T-helper 17 cell (primary cell): Measurements from ENCODE around the gene PCNX4. TPM values are rescaled to one million over a fixed set of nuclear protein-coding genes. Genes with fewer than 3 reads are reported as not detected.
"Not testable (repeated sequence)": the region's sequence is repeated elsewhere in the genome, so short reads cannot be mapped to it uniquely, and the experiment has no call there.

Source experiments
- ATAC-seq: fragments of 150-1000 bp; cut with Tn5 transposase; 2 replicates; pipeline ENCODE4 v1.10.0; 2021; ENCODE audit warnings: mild to moderate bottlenecking, moderate library complexity
- DNase-seq, 3 donors: peaks; one replicate each; pipeline versions ENCODE4 v3.0.0 to v3.0.0-alpha.2; 2020 to 2021
- H3K9me3 ChIP-seq: one replicate; pipeline ENCODE4 v1.7.0; 2013; ENCODE audit warnings: low read length, mild to moderate bottlenecking; ENCODE audit not compliant: control insufficient read depth, poor library complexity, severe bottlenecking
- H3K27ac Mint-ChIP-seq: one replicate; pipeline ENCODE4 v1.8.0; 2022; ENCODE audit warnings: mild to moderate bottlenecking, moderate library complexity, mixed read lengths
- H3K27me3 Mint-ChIP-seq: one replicate; pipeline ENCODE4 v1.8.0; 2022; ENCODE audit warnings: mixed read lengths
- H3K36me3 Mint-ChIP-seq: one replicate; pipeline ENCODE4 v1.8.0; 2022; ENCODE audit warnings: low read depth, mixed read lengths
- H3K4me1 Mint-ChIP-seq: one replicate; pipeline ENCODE4 v1.8.0; 2022; ENCODE audit warnings: mild to moderate bottlenecking, mixed read lengths
- H3K4me3 Mint-ChIP-seq: one replicate; pipeline ENCODE4 v1.8.0; 2022; ENCODE audit warnings: mild to moderate bottlenecking, moderate library complexity, mixed read lengths
- total RNA-seq, 4 donors: library from RNA in 2 of 4; stranded (reverse) in 2 of 4; gene quantifications; one replicate each; pipeline ENCODE4 v1.2.3 and lab custom pipeline; 2022 to 2026

The PCNX4 gene
- total RNA-seq, 2 donors from 2014 or later: 27.7 to 35.3 TPM

GRCh38 chr14:60092526-60092920 is 800 bp downstream of the PCNX4 start:
- Mint-ChIP-seq H3K4me1 (peaks cover 40% of the 10 kb centered on the region), H3K27me3 (no peaks in the 10 kb centered on the region), H3K4me3 (peak overlapping the region; percentile 97), H3K27ac (peak overlapping the region; percentile 98), H3K36me3 (peaks cover 2% of the 10 kb centered on the region)
- H3K9me3 ChIP-seq: no peaks in the 10 kb centered on the region
- DNase-seq: no peak
- ATAC-seq: no peak

GRCh38 chr14:60093080-60093479 is 1.4 kb downstream of the PCNX4 start:
- DNase-seq (no peak), ATAC-seq (no peak)
- H3K36me3 Mint-ChIP-seq: peaks cover 6% of the 10 kb centered on the region
- H3K27me3 Mint-ChIP-seq: no peaks in the 10 kb centered on the region
- H3K27ac Mint-ChIP-seq: peak overlapping the region; percentile 98
- H3K9me3 ChIP-seq: no peaks in the 10 kb centered on the region
- peaks cover 44% of the 10 kb centered on the region for H3K4me1 Mint-ChIP-seq
- peak overlapping the region; percentile 97 for H3K4me3 Mint-ChIP-seq

- H3K9me3 ChIP-seq: no peaks in the 10 kb centered on the region
- peaks cover 48% of the 10 kb centered on the region for H3K4me1 Mint-ChIP-seq
- peak overlapping the region; percentile 97 for H3K4me3 Mint-ChIP-seq
- ATAC-seq (no peak), DNase-seq (no peak)
- peaks cover 7% of the 10 kb centered on the region for H3K36me3 Mint-ChIP-seq
- H3K27ac Mint-ChIP-seq: peak overlapping the region; percentile 98
- H3K27me3 Mint-ChIP-seq: no peaks in the 10 kb centered on the region
These were observed 1.9 kb downstream of the PCNX4 start for GRCh38 chr14:60093606-60094005.

GRCh38 chr14:60094306-60094897 is 2.7 kb downstream of the PCNX4 start:
- H3K4me1 Mint-ChIP-seq: peaks cover 48% of the 10 kb centered on the region
- no peak for DNase-seq
- peak overlapping the region; percentile 34 for H3K4me3 Mint-ChIP-seq
- no peak for ATAC-seq
- no peaks in the 10 kb centered on the region for H3K9me3 ChIP-seq
- H3K27me3 Mint-ChIP-seq: no peaks in the 10 kb centered on the region
- H3K36me3 Mint-ChIP-seq: peaks cover 7% of the 10 kb centered on the region
- peak overlapping the region; percentile 1 for H3K27ac Mint-ChIP-seq

GRCh38 chr14:60095231-60095630 is 3.5 kb downstream of the PCNX4 start:
- peaks cover 45% of the 10 kb centered on the region for H3K4me1 Mint-ChIP-seq
- peak overlapping the region; percentile 28 for H3K4me3 Mint-ChIP-seq
- H3K27me3 Mint-ChIP-seq: no peaks in the 10 kb centered on the region
- ATAC-seq (no peak), DNase-seq (no peak)
- no peak overlapping the region for H3K27ac Mint-ChIP-seq
- peaks cover 7% of the 10 kb centered on the region for H3K36me3 Mint-ChIP-seq
- no peaks in the 10 kb centered on the region for H3K9me3 ChIP-seq

GRCh38 chr14:60095781-60096450 is 4.2 kb downstream of the PCNX4 start:
- peaks cover 47% of the 10 kb centered on the region for H3K4me1 Mint-ChIP-seq
- H3K27ac Mint-ChIP-seq: no peak overlapping the region
- DNase-seq: no peak
- H3K4me3 Mint-ChIP-seq: no peak overlapping the region
- H3K36me3 Mint-ChIP-seq: peaks cover 10% of the 10 kb centered on the region
- H3K9me3 ChIP-seq: no peaks in the 10 kb centered on the region
- ATAC-seq: no peak
- no peaks in the 10 kb centered on the region for H3K27me3 Mint-ChIP-seq

GRCh38 chr14:60097974-60098373 is 6.3 kb downstream of the PCNX4 start:
- Mint-ChIP-seq H3K27ac (peak overlapping the region; percentile 73), H3K4me3 (no peak overlapping the region), H3K4me1 (peaks cover 44% of the 10 kb centered on the region), H3K27me3 (no peaks in the 10 kb centered on the region), H3K36me3 (peaks cover 10% of the 10 kb centered on the region)
- H3K9me3 ChIP-seq: no peaks in the 10 kb centered on the region
- no peak for ATAC-seq
- no peak for DNase-seq

GRCh38 chr14:60099855-60100254 is 8.1 kb downstream of the PCNX4 start:
- H3K9me3 ChIP-seq, ATAC-seq, H3K27ac Mint-ChIP-seq, DNase-seq, H3K27me3 Mint-ChIP-seq, H3K4me3 Mint-ChIP-seq, H3K36me3 Mint-ChIP-seq: not testable (repeated sequence)
- H3K4me1 Mint-ChIP-seq: peaks cover 29% of the 10 kb centered on the region

GRCh38 chr14:60101786-60102185 is 10.1 kb downstream of the PCNX4 start:
- no peaks in the 10 kb centered on the region for H3K9me3 ChIP-seq
- H3K27me3 Mint-ChIP-seq: no peaks in the 10 kb centered on the region
- DNase-seq: no peak
- H3K4me1 Mint-ChIP-seq: peaks cover 28% of the 10 kb centered on the region
- no peak overlapping the region for H3K27ac Mint-ChIP-seq
- H3K36me3 Mint-ChIP-seq: peaks cover 8% of the 10 kb centered on the region
- H3K4me3 Mint-ChIP-seq: no peak overlapping the region
- no peak for ATAC-seq

- H3K4me3 Mint-ChIP-seq: no peak overlapping the region
- H3K4me1 Mint-ChIP-seq: peaks cover 28% of the 10 kb centered on the region
- H3K27me3 Mint-ChIP-seq: no peaks in the 10 kb centered on the region
- DNase-seq: no peak
- no peak for ATAC-seq
- H3K27ac Mint-ChIP-seq: no peak overlapping the region
- H3K9me3 ChIP-seq: no peaks in the 10 kb centered on the region
- H3K36me3 Mint-ChIP-seq: peaks cover 8% of the 10 kb centered on the region
These were observed 10.7 kb downstream of the PCNX4 start for GRCh38 chr14:60102389-60102788.

GRCh38 chr14:60106339-60106738 is 14.6 kb downstream of the PCNX4 start:
- no peak for DNase-seq
- no peak overlapping the region for H3K27ac Mint-ChIP-seq
- ATAC-seq: no peak

GRCh38 chr14:60107477-60107876 is 15.8 kb downstream of the PCNX4 start:
- H3K4me1 Mint-ChIP-seq: peaks cover 18% of the 10 kb centered on the region
- peaks cover 4% of the 10 kb centered on the region for H3K36me3 Mint-ChIP-seq
- H3K9me3 ChIP-seq: no peaks in the 10 kb centered on the region
- DNase-seq (no peak), ATAC-seq (no peak)
- H3K4me3 Mint-ChIP-seq: no peak overlapping the region
- H3K27ac Mint-ChIP-seq: no peak overlapping the region
- H3K27me3 Mint-ChIP-seq: no peaks in the 10 kb centered on the region

More at GRCh38 chr14:60106339-60106738, 14.6 kb downstream of the PCNX4 start:
- peaks cover 22% of the 10 kb centered on the region for H3K4me1 Mint-ChIP-seq
- peaks cover 4% of the 10 kb centered on the region for H3K36me3 Mint-ChIP-seq
- no peaks in the 10 kb centered on the region for H3K9me3 ChIP-seq
- H3K4me3 Mint-ChIP-seq: no peak overlapping the region
- no peaks in the 10 kb centered on the region for H3K27me3 Mint-ChIP-seq

- Mint-ChIP-seq H3K36me3 (peaks cover 7% of the 10 kb centered on the region), H3K4me3 (no peak overlapping the region)
These were observed 20.0 kb downstream of the PCNX4 start for GRCh38 chr14:60111732-60112131.

GRCh38 chr14:60114881-60115280 is 23.2 kb downstream of the PCNX4 start:
- Mint-ChIP-seq H3K4me3 (no peak overlapping the region), H3K4me1 (peaks cover 16% of the 10 kb centered on the region), H3K36me3 (peaks cover 3% of the 10 kb centered on the region), H3K27ac (no peak overlapping the region), H3K27me3 (no peaks in the 10 kb centered on the region)
- no peak for ATAC-seq
- DNase-seq: no peak
- no peaks in the 10 kb centered on the region for H3K9me3 ChIP-seq

More at GRCh38 chr14:60111732-60112131, 20.0 kb downstream of the PCNX4 start:
- no peaks in the 10 kb centered on the region for H3K27me3 Mint-ChIP-seq
- ATAC-seq (no peak), DNase-seq (no peak)
- H3K9me3 ChIP-seq: no peaks in the 10 kb centered on the region
- H3K4me1 Mint-ChIP-seq: peaks cover 13% of the 10 kb centered on the region
- H3K27ac Mint-ChIP-seq: no peak overlapping the region
